Prostate gland (tissue), 2 donors: Measurements from ENCODE around the gene HMX1.

ENCODE experiments used
- POLR2A ChIP-seq: fragments of 450-650 bp; IDR thresholded peaks from one replicate; pipeline ENCODE4 v1.6.1; 2016; ENCODE audit warnings: antibody characterized with exemption, mild to moderate bottlenecking
- POLR2AphosphoS5 ChIP-seq: sonication (generic); formaldehyde crosslinking; IDR thresholded peaks from one replicate; pipeline ENCODE4 v1.6.1; 2017; ENCODE audit warnings: antibody characterized with exemption
- TF ChIP-seq, protein P1 (sequence below), 4 experiments: fragments of 200-600 bp in 2 of 4; fragments of 450-650 bp in 2 of 4; sonication (generic) in 2 of 4; IDR thresholded peaks; 1 replicate in 3 of 4; 2 replicates in 1 of 4; pipeline ENCODE4 v1.5.1; 2016 to 2019; ENCODE audit warnings: antibody characterized with exemption in 4 of 4, mild to moderate bottlenecking in 2 of 4, moderate library complexity in 2 of 4

DNA sequence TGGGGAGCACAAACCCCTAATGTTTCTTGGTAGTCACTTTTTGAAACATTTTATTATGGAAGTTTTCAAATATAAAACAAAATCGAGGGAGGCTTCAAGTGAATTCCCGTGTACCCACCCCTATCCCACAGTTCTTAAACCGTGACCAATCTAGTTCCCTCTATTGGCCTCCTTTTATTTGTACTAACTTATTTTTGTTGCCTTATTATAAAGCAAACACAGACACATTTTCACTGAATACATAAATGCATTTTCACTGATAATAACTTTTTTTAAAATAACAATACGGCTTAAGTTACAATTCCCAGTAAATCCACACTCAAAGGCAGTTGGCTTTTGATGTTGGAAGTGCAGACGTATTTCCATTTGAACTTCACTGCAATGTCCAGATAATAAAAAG, 9.3 kb downstream of the HMX1 start:
- TF ChIP-seq, protein P1, sequence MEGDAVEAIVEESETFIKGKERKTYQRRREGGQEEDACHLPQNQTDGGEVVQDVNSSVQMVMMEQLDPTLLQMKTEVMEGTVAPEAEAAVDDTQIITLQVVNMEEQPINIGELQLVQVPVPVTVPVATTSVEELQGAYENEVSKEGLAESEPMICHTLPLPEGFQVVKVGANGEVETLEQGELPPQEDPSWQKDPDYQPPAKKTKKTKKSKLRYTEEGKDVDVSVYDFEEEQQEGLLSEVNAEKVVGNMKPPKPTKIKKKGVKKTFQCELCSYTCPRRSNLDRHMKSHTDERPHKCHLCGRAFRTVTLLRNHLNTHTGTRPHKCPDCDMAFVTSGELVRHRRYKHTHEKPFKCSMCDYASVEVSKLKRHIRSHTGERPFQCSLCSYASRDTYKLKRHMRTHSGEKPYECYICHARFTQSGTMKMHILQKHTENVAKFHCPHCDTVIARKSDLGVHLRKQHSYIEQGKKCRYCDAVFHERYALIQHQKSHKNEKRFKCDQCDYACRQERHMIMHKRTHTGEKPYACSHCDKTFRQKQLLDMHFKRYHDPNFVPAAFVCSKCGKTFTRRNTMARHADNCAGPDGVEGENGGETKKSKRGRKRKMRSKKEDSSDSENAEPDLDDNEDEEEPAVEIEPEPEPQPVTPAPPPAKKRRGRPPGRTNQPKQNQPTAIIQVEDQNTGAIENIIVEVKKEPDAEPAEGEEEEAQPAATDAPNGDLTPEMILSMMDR (IDR thresholded peaks at IDR 0.05) = no peak
- TF ChIP-seq POLR2A = no peak
- no peak for TF ChIP-seq POLR2AphosphoS5
